HUES6 (cell line): ENCODE measurements around the gene KIF1B.

Source experiments
- H3K27ac ChIP-seq: 2 replicates; pipeline ENCODE4 v1.7.0; 2013; ENCODE audit warnings: low read depth, mild to moderate bottlenecking, low read length, inconsistent platforms
- H3K27me3 ChIP-seq: 2 replicates; pipeline ENCODE4 v1.6.1; 2013; ENCODE audit warnings: low read length; ENCODE audit not compliant: control insufficient read depth, insufficient read depth
- H3K36me3 ChIP-seq: 2 replicates; pipeline ENCODE4 v1.6.1; 2013; ENCODE audit warnings: low read length; ENCODE audit not compliant: control insufficient read depth, insufficient read depth
- H3K4me1 ChIP-seq: 2 replicates; pipeline ENCODE4 v1.6.1; 2013; ENCODE audit warnings: low read length; ENCODE audit not compliant: control insufficient read depth, insufficient read depth
- H3K4me3 ChIP-seq: 2 replicates; pipeline ENCODE4 v1.5.1; 2013; ENCODE audit warnings: low read depth, low read length
- H3K9ac ChIP-seq: one replicate; pipeline ENCODE4 v1.6.1; 2013; ENCODE audit warnings: mild to moderate bottlenecking, low read length
- H3K9me3 ChIP-seq: 2 replicates; pipeline ENCODE4 v1.6.1; 2013; ENCODE audit warnings: low read depth, low read length; ENCODE audit not compliant: control insufficient read depth, insufficient read depth

Gene KIF1B

GRCh38 chr1:10287023-10287645, 76.8 kb downstream of the KIF1B start:
- no peaks in the 10 kb centered on the region for H3K27me3 ChIP-seq
- no peaks in the 10 kb centered on the region for H3K9me3 ChIP-seq
- H3K27ac ChIP-seq, result no peak overlapping the region
- H3K36me3 ChIP-seq, result peaks cover 79% of the 10 kb centered on the region
- H3K4me3 ChIP-seq, result no peak overlapping the region
- no peak overlapping the region for H3K9ac ChIP-seq
- H3K4me1 ChIP-seq, result no peaks in the 10 kb centered on the region

DNA sequence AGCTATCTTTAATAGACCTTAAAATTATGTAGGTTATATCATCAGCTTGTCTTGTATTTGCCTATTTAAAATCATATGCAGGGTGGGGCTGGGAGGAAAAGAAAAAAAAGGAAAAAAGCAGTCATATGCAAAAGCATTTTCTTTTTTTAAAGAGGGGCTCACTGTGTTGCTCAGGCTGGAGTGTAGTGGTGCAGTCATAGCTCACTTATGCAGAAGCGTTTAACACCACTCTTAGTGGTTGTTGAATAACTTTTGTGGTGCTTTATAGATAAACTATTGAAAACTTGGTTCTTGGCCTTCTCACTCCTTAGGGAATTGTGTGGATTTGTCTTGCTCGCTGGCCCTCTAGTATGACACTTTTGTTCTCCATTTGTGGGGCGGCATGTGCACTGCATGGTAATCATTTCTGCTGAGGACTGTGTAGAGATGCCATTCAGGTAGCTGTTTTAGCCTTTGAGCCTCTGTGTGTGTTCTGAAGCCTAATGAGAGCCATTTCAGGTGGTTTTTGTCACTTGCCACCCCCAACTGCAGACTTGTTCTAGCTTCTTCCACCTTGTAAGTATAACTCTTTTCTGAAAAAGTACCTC, 77.8 kb downstream of the KIF1B start:
- peaks cover 78% of the 10 kb centered on the region for H3K36me3 ChIP-seq
- H3K4me1 ChIP-seq, result no peaks in the 10 kb centered on the region
- no peak overlapping the region for H3K4me3 ChIP-seq
- no peaks in the 10 kb centered on the region for H3K9me3 ChIP-seq
- H3K27me3 ChIP-seq, result no peaks in the 10 kb centered on the region
- H3K27ac ChIP-seq, result no peak overlapping the region
- no peak overlapping the region for H3K9ac ChIP-seq

DNA sequence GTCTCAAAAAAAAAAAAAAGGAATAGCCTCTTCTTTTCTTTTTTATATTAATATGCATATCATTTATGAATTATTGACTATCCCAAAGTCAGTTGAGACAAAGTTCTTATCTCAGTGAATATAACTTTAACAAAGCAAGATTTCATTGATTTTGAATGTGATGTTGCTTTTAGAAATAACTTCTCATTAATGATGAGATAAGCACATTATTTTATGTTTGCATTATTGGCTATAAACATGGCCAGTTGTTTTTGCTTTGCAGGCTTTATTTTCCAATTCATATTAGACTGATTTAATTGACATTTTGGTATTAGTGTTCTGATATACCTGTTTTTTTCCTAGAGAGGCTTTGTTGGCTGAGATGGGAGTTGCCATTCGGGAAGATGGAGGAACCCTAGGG, 81.3 kb downstream of the KIF1B start:
- H3K4me3 ChIP-seq, result no peak overlapping the region
- peaks cover 80% of the 10 kb centered on the region for H3K36me3 ChIP-seq
- H3K27ac ChIP-seq, result no peak overlapping the region
- H3K27me3 ChIP-seq, result no peaks in the 10 kb centered on the region
- no peak overlapping the region for H3K9ac ChIP-seq
- H3K4me1 ChIP-seq, result no peaks in the 10 kb centered on the region
- no peaks in the 10 kb centered on the region for H3K9me3 ChIP-seq

- Histone ChIP-seq H3K27me3 (no peaks in the 10 kb centered on the region), H3K9me3 (no peaks in the 10 kb centered on the region), H3K36me3 (peaks cover 81% of the 10 kb centered on the region), H3K4me3 (no peak overlapping the region), H3K4me1 (no peaks in the 10 kb centered on the region), H3K9ac (no peak overlapping the region), H3K27ac (no peak overlapping the region)
These were observed 81.8 kb downstream of the KIF1B start for GRCh38 chr1:10292188-10292587.

GRCh38 chr1:10295481-10296085, 85.2 kb downstream of the KIF1B start:
- H3K36me3 ChIP-seq, result peaks cover 79% of the 10 kb centered on the region
- no peak overlapping the region for H3K4me3 ChIP-seq
- H3K9ac ChIP-seq, result no peak overlapping the region
- no peak overlapping the region for H3K27ac ChIP-seq
- H3K27me3 ChIP-seq, result no peaks in the 10 kb centered on the region
- H3K9me3 ChIP-seq, result no peaks in the 10 kb centered on the region
- H3K4me1 ChIP-seq, result no peaks in the 10 kb centered on the region

- Histone ChIP-seq H3K4me1 (peaks cover 2% of the 10 kb centered on the region; the same call in 1 of the 2 replicates), H3K27me3 (no peaks in the 10 kb centered on the region), H3K9ac (no peak overlapping the region), H3K36me3 (peaks cover 71% of the 10 kb centered on the region), H3K9me3 (no peaks in the 10 kb centered on the region), H3K27ac (no peak overlapping the region), H3K4me3 (no peak overlapping the region)
These were observed 88.8 kb downstream of the KIF1B start for GRCh38 chr1:10299151-10299550.

- no peaks in the 10 kb centered on the region for H3K27me3 ChIP-seq
- H3K27ac ChIP-seq, result no peak overlapping the region
- no peaks in the 10 kb centered on the region for H3K9me3 ChIP-seq
- peaks cover 2% of the 10 kb centered on the region; the same call in 1 of the 2 replicates for H3K4me1 ChIP-seq
- H3K36me3 ChIP-seq, result peaks cover 57% of the 10 kb centered on the region
- H3K4me3 ChIP-seq, result no peak overlapping the region
- no peak overlapping the region for H3K9ac ChIP-seq
These were observed 92.0 kb downstream of the KIF1B start for GRCh38 chr1:10302416-10302815.

DNA sequence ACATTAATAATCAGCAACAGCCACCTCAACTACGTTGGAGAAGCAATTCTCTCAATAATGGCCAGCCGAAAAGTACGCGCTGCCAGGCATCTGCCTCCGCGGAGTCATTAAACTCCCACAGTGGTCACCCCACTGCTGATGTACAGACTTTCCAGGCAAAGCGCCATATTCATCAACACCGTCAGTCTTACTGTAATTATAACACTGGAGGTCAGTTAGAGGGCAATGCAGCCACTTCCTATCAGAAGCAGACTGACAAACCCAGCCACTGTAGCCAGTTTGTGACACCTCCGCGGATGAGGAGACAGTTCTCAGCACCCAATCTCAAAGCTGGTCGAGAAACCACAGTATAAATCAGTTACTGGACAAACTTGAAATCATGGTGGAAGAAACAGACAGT, 93.9 kb downstream of the KIF1B start:
- no peak overlapping the region for H3K4me3 ChIP-seq
- peaks cover 45% of the 10 kb centered on the region for H3K36me3 ChIP-seq
- no peak overlapping the region for H3K27ac ChIP-seq
- H3K27me3 ChIP-seq, result no peaks in the 10 kb centered on the region
- H3K9ac ChIP-seq, result no peak overlapping the region
- no peaks in the 10 kb centered on the region for H3K9me3 ChIP-seq
- peaks cover 2% of the 10 kb centered on the region; the same call in 1 of the 2 replicates for H3K4me1 ChIP-seq

- H3K27ac ChIP-seq, result no peak overlapping the region
- H3K4me1 ChIP-seq, result peaks cover 2% of the 10 kb centered on the region; the same call in 1 of the 2 replicates
- H3K36me3 ChIP-seq, result peaks cover 44% of the 10 kb centered on the region
- H3K27me3 ChIP-seq, result no peaks in the 10 kb centered on the region
- H3K9me3 ChIP-seq, result no peaks in the 10 kb centered on the region
- H3K4me3 ChIP-seq, result no peak overlapping the region
- no peak overlapping the region for H3K9ac ChIP-seq
These were observed 96.1 kb downstream of the KIF1B start for GRCh38 chr1:10306435-10306834.

DNA sequence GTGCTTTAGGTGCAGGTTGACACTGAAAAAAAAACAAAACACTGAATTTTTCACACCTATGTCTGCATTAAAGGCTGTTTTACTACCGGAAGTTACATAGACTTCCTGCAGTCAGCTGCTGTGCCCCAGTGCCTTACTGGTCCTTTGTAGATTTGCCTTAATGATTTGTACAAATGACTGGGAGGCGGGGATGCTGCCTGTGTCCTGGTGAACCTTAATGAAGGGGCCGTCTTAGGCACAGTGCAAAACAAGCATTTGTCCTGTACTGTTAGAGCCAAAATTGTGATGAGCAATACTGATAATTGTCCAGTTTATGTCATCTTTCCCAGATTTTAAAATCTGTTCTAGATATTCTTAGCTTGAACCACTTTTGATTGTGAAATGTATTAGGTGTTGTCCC, 97.6 kb downstream of the KIF1B start:
- Histone ChIP-seq H3K9me3 (no peaks in the 10 kb centered on the region), H3K4me3 (no peak overlapping the region), H3K27me3 (no peaks in the 10 kb centered on the region), H3K4me1 (no peaks in the 10 kb centered on the region), H3K36me3 (peaks cover 44% of the 10 kb centered on the region), H3K9ac (no peak overlapping the region), H3K27ac (no peak overlapping the region)

- Histone ChIP-seq H3K27me3 (no peaks in the 10 kb centered on the region), H3K4me1 (no peaks in the 10 kb centered on the region), H3K27ac (no peak overlapping the region), H3K9ac (no peak overlapping the region), H3K4me3 (no peak overlapping the region), H3K9me3 (no peaks in the 10 kb centered on the region), H3K36me3 (peaks cover 30% of the 10 kb centered on the region)
These were observed 99.1 kb downstream of the KIF1B start for GRCh38 chr1:10309243-10310011.
